DND-41 (cell line): ENCODE measurements around the gene UST.

Source experiments
- EZH2 ChIP-seq: IDR thresholded peaks from 3 replicates; pipeline ENCODE4 v1.6.1; 2012; ENCODE audit warnings: borderline replicate concordance, low read depth, mild to moderate bottlenecking, moderate library complexity, low read length, inconsistent platforms; ENCODE audit not compliant: severe bottlenecking
- TF ChIP-seq, protein P1 (sequence below): IDR thresholded peaks from 2 replicates; pipeline ENCODE4 v1.5.1; 2012; ENCODE audit warnings: borderline replicate concordance, low read length, moderate library complexity, mild to moderate bottlenecking; ENCODE audit not compliant: poor library complexity, severe bottlenecking; ENCODE audit errors: extremely low read depth

DNA sequence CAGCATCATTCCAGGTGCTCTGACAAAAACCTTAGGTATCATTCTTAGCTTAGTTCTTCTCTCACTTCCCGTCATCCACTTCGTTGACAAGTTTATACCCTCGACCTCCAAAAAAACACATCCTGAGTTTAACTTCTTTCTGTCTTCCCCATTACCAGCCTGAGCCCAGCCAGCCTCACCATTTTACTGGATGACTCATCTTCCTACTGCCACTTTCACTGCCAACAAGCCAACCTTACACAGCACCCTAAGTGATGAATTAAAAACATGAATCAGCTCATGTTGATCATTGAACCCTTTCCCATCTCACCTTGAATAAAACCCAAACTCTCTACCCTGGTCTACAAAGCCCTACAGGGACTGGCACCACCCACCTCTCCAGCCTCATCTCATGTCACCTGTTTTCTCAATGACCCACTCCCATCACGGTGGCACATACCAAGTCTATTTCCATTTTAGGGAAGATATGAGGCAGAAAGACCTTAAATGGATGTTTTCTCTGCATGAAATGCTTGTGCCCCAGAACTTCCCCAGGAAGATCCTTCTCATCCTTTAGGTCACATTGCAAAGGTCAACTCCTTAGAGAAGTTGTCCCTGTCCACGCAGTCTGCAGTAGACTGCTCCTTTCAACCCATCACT lies 9.9 kb upstream of the UST start:
- TF ChIP-seq, protein P1, sequence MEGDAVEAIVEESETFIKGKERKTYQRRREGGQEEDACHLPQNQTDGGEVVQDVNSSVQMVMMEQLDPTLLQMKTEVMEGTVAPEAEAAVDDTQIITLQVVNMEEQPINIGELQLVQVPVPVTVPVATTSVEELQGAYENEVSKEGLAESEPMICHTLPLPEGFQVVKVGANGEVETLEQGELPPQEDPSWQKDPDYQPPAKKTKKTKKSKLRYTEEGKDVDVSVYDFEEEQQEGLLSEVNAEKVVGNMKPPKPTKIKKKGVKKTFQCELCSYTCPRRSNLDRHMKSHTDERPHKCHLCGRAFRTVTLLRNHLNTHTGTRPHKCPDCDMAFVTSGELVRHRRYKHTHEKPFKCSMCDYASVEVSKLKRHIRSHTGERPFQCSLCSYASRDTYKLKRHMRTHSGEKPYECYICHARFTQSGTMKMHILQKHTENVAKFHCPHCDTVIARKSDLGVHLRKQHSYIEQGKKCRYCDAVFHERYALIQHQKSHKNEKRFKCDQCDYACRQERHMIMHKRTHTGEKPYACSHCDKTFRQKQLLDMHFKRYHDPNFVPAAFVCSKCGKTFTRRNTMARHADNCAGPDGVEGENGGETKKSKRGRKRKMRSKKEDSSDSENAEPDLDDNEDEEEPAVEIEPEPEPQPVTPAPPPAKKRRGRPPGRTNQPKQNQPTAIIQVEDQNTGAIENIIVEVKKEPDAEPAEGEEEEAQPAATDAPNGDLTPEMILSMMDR = no peak
- TF ChIP-seq EZH2 = no peak
